A673 (cell line): ENCODE data around the gene PAX7. TPM values are rescaled to one million over a fixed set of nuclear protein-coding genes. Genes with fewer than 3 reads are reported as not detected.

Source experiments
- BruUV-seq: library from RNA; stranded (reverse); fragments of 400-500 nt; replicated peaks from 2 replicates; lab custom pipeline; 2021; lab: Mats Ljungman, UMichigan
- CTCF ChIA-PET: fragments of 300-600 bp; sonication (Branson Sonifier 250); formaldehyde crosslinking; loops from one replicate; lab custom pipeline; 2022; ENCODE audit warnings: antibody characterized with exemption; lab: Charles Lee
- POLR2A ChIA-PET: fragments of 300-600 bp; sonication (Branson Sonifier 250); formaldehyde crosslinking; loops from one replicate; lab custom pipeline; 2022; ENCODE audit warnings: antibody characterized with exemption; ENCODE audit not compliant: low non-redundant PET; lab: Charles Lee
- DNase-seq: peaks from one replicate; pipeline ENCODE4 v3.0.0-alpha.2; 2015; ENCODE audit warnings: low spot score
- H3K27ac ChIP-seq: fragments of 200-600 bp; sonication (generic); 2 replicates; pipeline ENCODE4 v1.5.1; 2016; ENCODE audit warnings: mixed run types, low read depth, mild to moderate bottlenecking, mixed read lengths, antibody characterized with exemption, low read length; ENCODE audit not compliant: poor library complexity, severe bottlenecking
- H3K27me3 ChIP-seq: fragments of 200-600 bp; sonication (generic); replicated peaks from 2 replicates; pipeline ENCODE4 v1.6.1; 2017; ENCODE audit warnings: mixed run types, low read depth, mild to moderate bottlenecking, mixed read lengths, antibody characterized with exemption, low read length; ENCODE audit not compliant: insufficient read depth, poor library complexity
- H3K36me3 ChIP-seq: fragments of 200-600 bp; sonication (generic); 2 replicates; pipeline ENCODE4 v1.6.1; 2016; ENCODE audit warnings: mixed run types, mild to moderate bottlenecking, mixed read lengths, antibody characterized with exemption, low read length; ENCODE audit not compliant: insufficient read depth, poor library complexity, severe bottlenecking
- H3K4me1 ChIP-seq: fragments of 200-600 bp; sonication (generic); 2 replicates; pipeline ENCODE4 v1.6.1; 2017; ENCODE audit warnings: mixed run types, mild to moderate bottlenecking, mixed read lengths, antibody characterized with exemption, low read length; ENCODE audit not compliant: insufficient read depth, poor library complexity, severe bottlenecking
- H3K4me3 ChIP-seq: fragments of 200-600 bp; sonication (generic); 2 replicates; pipeline ENCODE4 v1.5.1; 2016; ENCODE audit warnings: low read depth, mixed run types, mild to moderate bottlenecking, mixed read lengths, low read length; ENCODE audit not compliant: poor library complexity, severe bottlenecking
- H3K9me3 ChIP-seq: fragments of 200-600 bp; sonication (generic); 2 replicates; pipeline ENCODE4 v1.6.1; 2016; ENCODE audit warnings: mixed run types, low read depth, mild to moderate bottlenecking, mixed read lengths, antibody characterized with exemption, low read length; ENCODE audit not compliant: poor library complexity, severe bottlenecking
- EZH2 ChIP-seq: fragments of 200-600 bp; sonication (generic); IDR thresholded peaks from 2 replicates; pipeline ENCODE4 v1.6.1; 2017; ENCODE audit warnings: borderline replicate concordance, low read depth, mild to moderate bottlenecking, mixed read lengths, antibody characterized with exemption, low read length; ENCODE audit not compliant: poor library complexity, severe bottlenecking
- intact Hi-C: fragments of 100-400 bp; cut with micrococcal nuclease; formaldehyde crosslinking; loops from one replicate; pipeline ENCODE4 v1.10.0; 2022; ENCODE audit not compliant: unreplicated experiment
- total RNA-seq: library from RNA; stranded (reverse); gene quantifications from 2 replicates; pipeline ENCODE4 v1.2.3, GENCODE V29; 2021
- TF ChIP-seq, protein P1 (sequence below): fragments of 300-800, 200-600 bp; sonication (generic); conservative IDR thresholded peaks from 2 replicates; pipeline ENCODE4 v1.5.1; 2017; ENCODE audit warnings: low read depth, mild to moderate bottlenecking, antibody characterized with exemption, low read length, moderate library complexity, mixed read lengths

The PAX7 gene
- total RNA-seq, 1 experiment from 2014 or later: 36.5 TPM

DNA sequence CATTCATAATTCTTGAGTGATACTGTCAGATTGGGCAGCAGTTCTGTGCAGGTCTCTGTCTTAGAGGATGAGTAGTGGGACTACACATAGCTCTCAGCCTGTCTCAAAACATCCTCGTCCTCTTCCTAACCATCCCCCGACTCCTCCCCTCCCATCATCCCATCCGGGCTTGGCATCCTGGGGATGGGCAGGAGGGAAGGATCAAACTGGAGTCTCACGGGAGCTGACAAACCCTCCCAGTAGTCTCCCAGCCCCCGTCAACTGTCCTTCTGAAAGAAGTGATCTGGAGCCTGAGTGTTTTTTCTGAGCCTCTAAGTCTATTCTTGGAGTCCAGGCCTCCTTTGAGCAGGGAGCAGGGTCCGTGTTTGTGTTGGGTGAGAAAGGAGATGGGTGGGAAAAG is 102.0 kb downstream of the PAX7 start:
- no peaks in the 10 kb centered on the region for H3K9me3 ChIP-seq
- CTCF ChIA-PET: no interaction called here
- H3K4me3 ChIP-seq: no peak overlapping the region
- H3K36me3 ChIP-seq: peaks cover 12% of the 10 kb centered on the region
- POLR2A ChIA-PET: no interaction called here
- intact Hi-C loops: no loop called here
- no peak for DNase-seq
- BruUV-seq: no TSS peak
- TF ChIP-seq, protein P1, sequence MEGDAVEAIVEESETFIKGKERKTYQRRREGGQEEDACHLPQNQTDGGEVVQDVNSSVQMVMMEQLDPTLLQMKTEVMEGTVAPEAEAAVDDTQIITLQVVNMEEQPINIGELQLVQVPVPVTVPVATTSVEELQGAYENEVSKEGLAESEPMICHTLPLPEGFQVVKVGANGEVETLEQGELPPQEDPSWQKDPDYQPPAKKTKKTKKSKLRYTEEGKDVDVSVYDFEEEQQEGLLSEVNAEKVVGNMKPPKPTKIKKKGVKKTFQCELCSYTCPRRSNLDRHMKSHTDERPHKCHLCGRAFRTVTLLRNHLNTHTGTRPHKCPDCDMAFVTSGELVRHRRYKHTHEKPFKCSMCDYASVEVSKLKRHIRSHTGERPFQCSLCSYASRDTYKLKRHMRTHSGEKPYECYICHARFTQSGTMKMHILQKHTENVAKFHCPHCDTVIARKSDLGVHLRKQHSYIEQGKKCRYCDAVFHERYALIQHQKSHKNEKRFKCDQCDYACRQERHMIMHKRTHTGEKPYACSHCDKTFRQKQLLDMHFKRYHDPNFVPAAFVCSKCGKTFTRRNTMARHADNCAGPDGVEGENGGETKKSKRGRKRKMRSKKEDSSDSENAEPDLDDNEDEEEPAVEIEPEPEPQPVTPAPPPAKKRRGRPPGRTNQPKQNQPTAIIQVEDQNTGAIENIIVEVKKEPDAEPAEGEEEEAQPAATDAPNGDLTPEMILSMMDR: no peak
- no peak for TF ChIP-seq EZH2
- H3K4me1 ChIP-seq: no peaks in the 10 kb centered on the region
- no peak overlapping the region for H3K27ac ChIP-seq
- no peaks in the 10 kb centered on the region for H3K27me3 ChIP-seq

DNA sequence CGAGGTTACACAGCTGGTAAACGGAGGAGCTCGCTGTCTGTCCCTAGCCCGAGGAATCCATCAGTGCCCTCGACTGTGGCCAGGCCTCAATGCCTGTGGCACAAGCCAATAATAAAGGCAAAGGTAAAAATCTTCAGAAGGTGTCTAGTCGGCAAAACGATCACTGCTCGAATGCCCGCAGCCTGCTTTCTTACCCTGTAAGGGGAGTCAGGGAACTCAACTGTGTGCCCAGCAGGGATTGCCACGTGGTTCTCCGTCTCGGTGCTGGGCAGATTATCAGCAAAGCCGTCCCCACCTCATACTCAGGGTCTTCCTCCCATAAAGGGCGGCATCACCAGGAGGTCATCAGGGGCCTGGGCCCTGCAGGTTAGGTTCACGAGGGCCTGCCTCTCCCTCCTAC is 103.4 kb downstream of the PAX7 start:
- Histone ChIP-seq H3K36me3 (peaks cover 10% of the 10 kb centered on the region), H3K4me3 (no peak overlapping the region), H3K27ac (no peak overlapping the region), H3K9me3 (no peaks in the 10 kb centered on the region), H3K27me3 (no peaks in the 10 kb centered on the region), H3K4me1 (no peaks in the 10 kb centered on the region)
- intact Hi-C loops: no loop called here
- POLR2A ChIA-PET: no interaction called here
- no peak for DNase-seq
- no TSS peak for BruUV-seq
- CTCF ChIA-PET: no interaction called here
- no peak for TF ChIP-seq EZH2
- TF ChIP-seq, protein P1: no peak

DNA sequence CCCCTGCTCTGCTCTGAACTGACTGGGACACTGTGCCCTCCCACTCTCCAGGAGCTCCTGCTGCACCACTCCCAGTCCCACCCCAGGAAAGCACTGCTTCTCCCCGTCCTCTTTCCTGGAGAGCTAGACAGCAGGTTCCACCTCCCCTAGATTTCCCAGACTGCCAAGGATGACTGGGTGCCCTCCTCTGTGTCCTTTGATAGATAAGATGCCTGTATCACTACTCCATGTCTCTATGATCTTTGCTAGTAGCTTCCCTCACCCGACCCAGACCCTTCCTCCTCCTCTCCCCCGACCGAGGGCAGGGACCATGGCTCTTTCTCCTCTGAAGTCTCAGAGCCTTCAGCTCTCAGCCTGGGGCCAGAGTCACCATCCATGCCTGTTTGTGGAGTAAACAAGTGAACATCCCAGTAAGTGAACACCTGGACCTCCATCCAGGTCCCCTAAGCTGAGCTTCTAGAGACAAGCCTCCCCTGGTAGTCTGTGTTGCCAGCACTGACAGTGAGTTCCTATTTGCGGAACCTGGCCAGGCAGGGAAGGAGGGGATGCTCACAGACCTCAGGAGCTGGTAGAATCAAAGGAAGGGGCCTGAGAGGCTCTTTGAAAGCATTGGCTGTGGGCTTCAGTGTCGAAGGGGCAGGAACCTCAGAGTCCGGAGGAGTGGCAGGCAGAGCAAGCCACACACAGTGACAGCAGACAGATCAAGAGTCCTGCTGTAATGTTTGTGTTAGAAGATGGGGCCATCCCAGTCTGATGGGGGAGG is 104.0 kb downstream of the PAX7 start:
- Histone ChIP-seq H3K27me3 (no peaks in the 10 kb centered on the region), H3K9me3 (no peaks in the 10 kb centered on the region), H3K4me1 (no peaks in the 10 kb centered on the region), H3K36me3 (peaks cover 12% of the 10 kb centered on the region), H3K4me3 (no peak overlapping the region), H3K27ac (no peak overlapping the region)
- DNase-seq: no peak
- no peak for TF ChIP-seq EZH2
- TF ChIP-seq, protein P1: no peak
- ChIA-PET CTCF (no interaction called here), POLR2A (no interaction called here)
- intact Hi-C loops: no loop called here
- BruUV-seq: no TSS peak
